Nephron (organoid): ENCODE data around the gene SLC7A10.

Experiments used
- H3K27ac Mint-ChIP-seq, 3 experiments: 2 replicates each; pipeline ENCODE4 v1.8.0; 2020; ENCODE audit warnings: mixed read lengths in 3 of 3, mild to moderate bottlenecking in 2 of 3, moderate library complexity in 1 of 3
- H3K27me3 Mint-ChIP-seq: 2 replicates; pipeline ENCODE4 v1.8.0; 2021; ENCODE audit warnings: low read depth, mild to moderate bottlenecking, moderate library complexity, mixed read lengths
- H3K36me3 Mint-ChIP-seq: 2 replicates; pipeline ENCODE4 v1.8.0; 2020; ENCODE audit warnings: low read depth, mixed read lengths
- H3K4me1 Mint-ChIP-seq: 2 replicates; pipeline ENCODE4 v1.8.0; 2020; ENCODE audit warnings: mixed read lengths
- H3K4me3 Mint-ChIP-seq, 3 experiments: 2 replicates each; pipeline ENCODE4 v1.8.0; 2020; ENCODE audit warnings: mild to moderate bottlenecking in 3 of 3, mixed read lengths in 3 of 3, moderate library complexity in 2 of 3
- H3K9me3 Mint-ChIP-seq: 2 replicates; pipeline ENCODE4 v1.8.0; 2020; ENCODE audit warnings: mixed read lengths
- CTCF ChIP-seq, 3 experiments: fragments of 200-600 bp; sonication (generic); IDR thresholded peaks; one replicate each; pipeline ENCODE4 v1.5.0; 2021; ENCODE audit warnings: antibody characterized with exemption in 3 of 3; ENCODE audit not compliant: unreplicated experiment in 3 of 3

Gene SLC7A10

GRCh38 chr19:33257828-33258227 lies 32.2 kb upstream of the SLC7A10 start:
- H3K27me3 Mint-ChIP-seq, result peaks cover 3% of the 10 kb centered on the region
- H3K4me3 Mint-ChIP-seq, result no peak overlapping the region
- no peaks in the 10 kb centered on the region for H3K36me3 Mint-ChIP-seq
- no peak overlapping the region for H3K27ac Mint-ChIP-seq
- H3K4me1 Mint-ChIP-seq, result no peaks in the 10 kb centered on the region
- no peak for TF ChIP-seq CTCF (IDR thresholded peaks at IDR 0.05; ENCODE audit: unreplicated experiment in 3 of 3)
- peaks cover 6% of the 10 kb centered on the region for H3K9me3 Mint-ChIP-seq

GRCh38 chr19:33256261-33256660 lies 30.6 kb upstream of the SLC7A10 start:
- Mint-ChIP-seq H3K4me3 (no peak overlapping the region), H3K36me3 (no peaks in the 10 kb centered on the region), H3K4me1 (no peaks in the 10 kb centered on the region), H3K9me3 (peaks cover 6% of the 10 kb centered on the region), H3K27ac (no peak overlapping the region), H3K27me3 (no peaks in the 10 kb centered on the region)
- TF ChIP-seq CTCF (IDR thresholded peaks at IDR 0.05; ENCODE audit: unreplicated experiment in 3 of 3), result no peak

- no peaks in the 10 kb centered on the region for H3K36me3 Mint-ChIP-seq
Observed at GRCh38 chr19:33255781-33256180, 30.1 kb upstream of the SLC7A10 start.

GRCh38 chr19:33254245-33254824 lies 28.7 kb upstream of the SLC7A10 start:
- H3K9me3 Mint-ChIP-seq, result peaks cover 3% of the 10 kb centered on the region
- H3K36me3 Mint-ChIP-seq, result no peaks in the 10 kb centered on the region
- no peak overlapping the region for H3K4me3 Mint-ChIP-seq
- H3K4me1 Mint-ChIP-seq, result no peaks in the 10 kb centered on the region
- no peak overlapping the region for H3K27ac Mint-ChIP-seq
- no peak for TF ChIP-seq CTCF (IDR thresholded peaks at IDR 0.05; ENCODE audit: unreplicated experiment in 3 of 3)
- no peaks in the 10 kb centered on the region for H3K27me3 Mint-ChIP-seq

More at GRCh38 chr19:33255781-33256180, 30.1 kb upstream of the SLC7A10 start:
- H3K4me3 Mint-ChIP-seq, result no peak overlapping the region
- no peak overlapping the region for H3K27ac Mint-ChIP-seq
- H3K9me3 Mint-ChIP-seq, result peaks cover 6% of the 10 kb centered on the region
- H3K4me1 Mint-ChIP-seq, result no peaks in the 10 kb centered on the region
- TF ChIP-seq CTCF (IDR thresholded peaks at IDR 0.05; ENCODE audit: unreplicated experiment in 3 of 3), result no peak
- H3K27me3 Mint-ChIP-seq, result no peaks in the 10 kb centered on the region

GRCh38 chr19:33252971-33253370 lies 27.3 kb upstream of the SLC7A10 start:
- no peaks in the 10 kb centered on the region for H3K36me3 Mint-ChIP-seq
- H3K27ac Mint-ChIP-seq, result no peak overlapping the region
- TF ChIP-seq CTCF (IDR thresholded peaks at IDR 0.05; ENCODE audit: unreplicated experiment in 3 of 3), result no peak
- peaks cover 2% of the 10 kb centered on the region for H3K9me3 Mint-ChIP-seq
- H3K4me3 Mint-ChIP-seq, result no peak overlapping the region
- H3K27me3 Mint-ChIP-seq, result no peaks in the 10 kb centered on the region
- no peaks in the 10 kb centered on the region for H3K4me1 Mint-ChIP-seq

GRCh38 chr19:33252418-33252962 lies 26.8 kb upstream of the SLC7A10 start:
- Mint-ChIP-seq H3K4me3 (no peak overlapping the region), H3K27ac (no peak overlapping the region), H3K27me3 (no peaks in the 10 kb centered on the region), H3K4me1 (no peaks in the 10 kb centered on the region), H3K9me3 (no peaks in the 10 kb centered on the region), H3K36me3 (no peaks in the 10 kb centered on the region)
- no peak for TF ChIP-seq CTCF (IDR thresholded peaks at IDR 0.05; ENCODE audit: unreplicated experiment in 3 of 3)
